Hepatocyte (in vitro differentiated cells): ENCODE data around the gene MAGI1.

Experiments used
- CTCF ChIP-seq: fragments of 200-600 bp; sonication (generic); IDR thresholded peaks from 2 replicates; pipeline ENCODE4 v1.5.1; 2016; ENCODE audit warnings: antibody characterized with exemption, mild to moderate bottlenecking; ENCODE audit not compliant: poor library complexity
- EZH2phosphoT487 ChIP-seq: fragments of 200-600 bp; sonication (generic); IDR thresholded peaks from one replicate; pipeline ENCODE4 v1.6.1; 2018; ENCODE audit warnings: antibody characterized with exemption, mild to moderate bottlenecking, low read depth, moderate library complexity; ENCODE audit not compliant: unreplicated experiment, severe bottlenecking

GRCh38 chr3:65687741-65688140, 351.0 kb downstream of the MAGI1 start:
- no peak for TF ChIP-seq CTCF
- TF ChIP-seq EZH2phosphoT487 = no peak
